ENCODE data around the gene SVOPL. TPM values are rescaled to one million over a fixed set of nuclear protein-coding genes. Genes with fewer than 3 reads are reported as not detected.
A peak's percentile ranks its signal among the peaks of the same experiment; 100 is the strongest.

Gene SVOPL
- total and polyA plus RNA-seq, 9 of the 15 experiments (the other 6 are each of a cell fraction or from before 2014, with no cell fraction given): 0.13 to 0.42 (median 0.20) TPM; not detected in 6

- TF ChIP-seq HMGXB4 (CRISPR knock-in tag; IDR thresholded peaks at IDR 0.05): no peak
- peak; percentile 86 for TF ChIP-seq CEBPB (tag; IDR thresholded peaks at IDR 0.05)
- 0 out of 2 replicates have a peak, but pooled peaks have one; percentile 28 for TF ChIP-seq SMARCE1 (IDR thresholded peaks at IDR 0.05)
- TF ChIP-seq ARID1B (IDR thresholded peaks at IDR 0.05): peak; percentile 88
- TF ChIP-seq CBFA2T3 (IDR thresholded peaks at IDR 0.05): peak; percentile 87
- peak; percentile 87 for TF ChIP-seq ZNF280A (IDR thresholded peaks at IDR 0.05; ENCODE audit: low read depth, partially characterized antibody)
- TF ChIP-seq IRF2 (CRISPR knock-in tag; IDR thresholded peaks at IDR 0.05): no peak
- no peak for TF ChIP-seq TEAD2 (tag; IDR thresholded peaks at IDR 0.05)
- TF ChIP-seq FOXP4 (CRISPR knock-in tag; IDR thresholded peaks at IDR 0.05; ENCODE audit: borderline replicate concordance): no peak
- TF ChIP-seq MEIS2 (IDR thresholded peaks at IDR 0.05; ENCODE audit: partially characterized antibody): peak; percentile 35
- no peak for TF ChIP-seq CLOCK (CRISPR knock-in tag; IDR thresholded peaks at IDR 0.05; ENCODE audit: borderline replicate concordance)
- TF ChIP-seq ZNF518B (CRISPR knock-in tag; IDR thresholded peaks at IDR 0.05): no peak
- no peak for TF ChIP-seq ZNF311 (CRISPR knock-in tag; IDR thresholded peaks at IDR 0.05)
Measured at GRCh38 chr7:138565451-138566114, 135.6 kb downstream of the SVOPL start (continued).

Measured in K562 (cell line).